MM.1S (cell line): ENCODE results near the gene ANKRD66.

Experiments used
- EZH2 ChIP-seq: fragments of 300-600 bp; sonication (generic); optimal IDR thresholded peaks from 2 replicates; pipeline ENCODE3; 2017; ENCODE audit warnings: low read depth, mild to moderate bottlenecking, antibody characterized with exemption, low read length, mixed read lengths
- TF ChIP-seq, protein P1 (sequence below): fragments of 300-600 bp; sonication (generic); IDR thresholded peaks from 2 replicates; pipeline ENCODE4 v1.5.1; 2016; ENCODE audit warnings: antibody characterized with exemption, low read length, mixed read lengths

GRCh38 chr6:46736906-46737305 lies 9.8 kb upstream of the ANKRD66 start:
- TF ChIP-seq, protein P1, sequence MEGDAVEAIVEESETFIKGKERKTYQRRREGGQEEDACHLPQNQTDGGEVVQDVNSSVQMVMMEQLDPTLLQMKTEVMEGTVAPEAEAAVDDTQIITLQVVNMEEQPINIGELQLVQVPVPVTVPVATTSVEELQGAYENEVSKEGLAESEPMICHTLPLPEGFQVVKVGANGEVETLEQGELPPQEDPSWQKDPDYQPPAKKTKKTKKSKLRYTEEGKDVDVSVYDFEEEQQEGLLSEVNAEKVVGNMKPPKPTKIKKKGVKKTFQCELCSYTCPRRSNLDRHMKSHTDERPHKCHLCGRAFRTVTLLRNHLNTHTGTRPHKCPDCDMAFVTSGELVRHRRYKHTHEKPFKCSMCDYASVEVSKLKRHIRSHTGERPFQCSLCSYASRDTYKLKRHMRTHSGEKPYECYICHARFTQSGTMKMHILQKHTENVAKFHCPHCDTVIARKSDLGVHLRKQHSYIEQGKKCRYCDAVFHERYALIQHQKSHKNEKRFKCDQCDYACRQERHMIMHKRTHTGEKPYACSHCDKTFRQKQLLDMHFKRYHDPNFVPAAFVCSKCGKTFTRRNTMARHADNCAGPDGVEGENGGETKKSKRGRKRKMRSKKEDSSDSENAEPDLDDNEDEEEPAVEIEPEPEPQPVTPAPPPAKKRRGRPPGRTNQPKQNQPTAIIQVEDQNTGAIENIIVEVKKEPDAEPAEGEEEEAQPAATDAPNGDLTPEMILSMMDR = no peak
- TF ChIP-seq EZH2 = no peak
